ENCODE results near the gene SENP7. TPM values are rescaled to one million over a fixed set of nuclear protein-coding genes. Genes with fewer than 3 reads are reported as not detected.

Gene SENP7
- total RNA-seq, 1 experiment from 2014 or later: 7.9 TPM

DNA sequence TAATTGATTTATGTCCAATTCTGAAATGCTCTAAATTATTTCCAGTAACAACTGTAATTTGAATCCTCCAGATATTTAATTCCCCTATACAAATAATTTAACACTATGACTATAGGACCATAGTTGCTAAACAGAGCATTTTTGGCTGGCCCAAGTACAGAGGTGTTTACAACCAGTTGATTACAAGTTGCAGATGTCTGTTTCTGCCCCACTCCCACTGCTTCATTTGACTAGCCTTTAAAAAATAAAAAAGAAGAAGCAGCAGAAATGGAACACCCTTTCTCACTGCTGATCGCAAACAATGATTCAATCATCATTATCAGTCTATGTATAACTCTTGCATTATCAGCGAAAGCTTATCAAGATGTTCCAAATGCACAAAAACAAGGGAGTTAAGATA is 54.6 kb downstream of the SENP7 start:
- TF ChIP-seq CEBPB (IDR thresholded peaks at IDR 0.05; ENCODE audit: low read depth): no peak
- TF ChIP-seq JUND (IDR thresholded peaks at IDR 0.05): no peak
- no peak for TF ChIP-seq EZH2phosphoT487 (IDR thresholded peaks at IDR 0.05; ENCODE audit: borderline replicate concordance)
- TF ChIP-seq SRF (IDR thresholded peaks at IDR 0.05; ENCODE audit: low read depth): no peak
- no peak for TF ChIP-seq SP1 (IDR thresholded peaks at IDR 0.05; ENCODE audit: low read depth)
- TF ChIP-seq EGR1 (IDR thresholded peaks at IDR 0.05; ENCODE audit: low read depth): no peak
- TF ChIP-seq, protein P1, sequence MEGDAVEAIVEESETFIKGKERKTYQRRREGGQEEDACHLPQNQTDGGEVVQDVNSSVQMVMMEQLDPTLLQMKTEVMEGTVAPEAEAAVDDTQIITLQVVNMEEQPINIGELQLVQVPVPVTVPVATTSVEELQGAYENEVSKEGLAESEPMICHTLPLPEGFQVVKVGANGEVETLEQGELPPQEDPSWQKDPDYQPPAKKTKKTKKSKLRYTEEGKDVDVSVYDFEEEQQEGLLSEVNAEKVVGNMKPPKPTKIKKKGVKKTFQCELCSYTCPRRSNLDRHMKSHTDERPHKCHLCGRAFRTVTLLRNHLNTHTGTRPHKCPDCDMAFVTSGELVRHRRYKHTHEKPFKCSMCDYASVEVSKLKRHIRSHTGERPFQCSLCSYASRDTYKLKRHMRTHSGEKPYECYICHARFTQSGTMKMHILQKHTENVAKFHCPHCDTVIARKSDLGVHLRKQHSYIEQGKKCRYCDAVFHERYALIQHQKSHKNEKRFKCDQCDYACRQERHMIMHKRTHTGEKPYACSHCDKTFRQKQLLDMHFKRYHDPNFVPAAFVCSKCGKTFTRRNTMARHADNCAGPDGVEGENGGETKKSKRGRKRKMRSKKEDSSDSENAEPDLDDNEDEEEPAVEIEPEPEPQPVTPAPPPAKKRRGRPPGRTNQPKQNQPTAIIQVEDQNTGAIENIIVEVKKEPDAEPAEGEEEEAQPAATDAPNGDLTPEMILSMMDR (IDR thresholded peaks at IDR 0.05 in 2 of 3, conservative IDR thresholded peaks at IDR 0.05 in 1 of 3; ENCODE audit: borderline replicate concordance in 1 of 3, insufficient read depth in 1 of 3, low read depth in 2 of 3, low read length in 2 of 3): no peak
- H4K20me1 ChIP-seq (ENCODE audit: insufficient read depth): no peaks in the 10 kb centered on the region
- intact Hi-C loops (cut with micrococcal nuclease): no loop called here
- H3K4me1 ChIP-seq (ENCODE audit: control insufficient read depth in 1 of 2, insufficient read depth in 2 of 2, low read length in 2 of 2): no peaks in the 10 kb centered on the region
- no peak for DNase-seq (ENCODE audit: low read depth, low spot score)
- RAD21 ChIA-PET (ENCODE audit: low non-redundant PET in 1 of 2, low total read pairs in 2 of 2, uncharacterized antibody in 2 of 2, unreplicated experiment in 2 of 2): no interaction called here
- no peak overlapping the region for H2AFZ ChIP-seq (ENCODE audit: low read depth, low read length, poor library complexity, severe bottlenecking)
- H3K27me3 ChIP-seq (ENCODE audit: insufficient read depth, low read length): no peaks in the 10 kb centered on the region
- no peak overlapping the region for H3K27ac ChIP-seq (ENCODE audit: low read depth, low read length)
- CTCF ChIA-PET: no interaction called here
- H3K36me3 ChIP-seq (ENCODE audit: control insufficient read depth in 1 of 2, insufficient read depth in 2 of 2, low read length in 2 of 2): no peaks in the 10 kb centered on the region
- no peak overlapping the region for H3K4me3 ChIP-seq (replicated peaks in 1 of 2; ENCODE audit: low read depth in 1 of 2, low read length in 2 of 2)
- no peaks in the 10 kb centered on the region for H3K9me3 ChIP-seq (ENCODE audit: control insufficient read depth in 1 of 2, insufficient read depth in 1 of 2, low read depth in 1 of 2, low read length in 2 of 2)
- POLR2A ChIA-PET: no interaction called here
- BruUV-seq (replicated peaks): no TSS peak
- H3K9ac ChIP-seq (ENCODE audit: low read length): no peak overlapping the region
- no peaks in the 10 kb centered on the region; the same call in 1 of the 2 replicates for H3K79me2 ChIP-seq (ENCODE audit: insufficient read depth, low read length)
- ATAC-seq: no peak
- no peak overlapping the region for H3K4me2 ChIP-seq (ENCODE audit: low read length)
- H3K9me2 ChIP-seq (ENCODE audit: insufficient read depth): no peaks in the 10 kb centered on the region

DNA sequence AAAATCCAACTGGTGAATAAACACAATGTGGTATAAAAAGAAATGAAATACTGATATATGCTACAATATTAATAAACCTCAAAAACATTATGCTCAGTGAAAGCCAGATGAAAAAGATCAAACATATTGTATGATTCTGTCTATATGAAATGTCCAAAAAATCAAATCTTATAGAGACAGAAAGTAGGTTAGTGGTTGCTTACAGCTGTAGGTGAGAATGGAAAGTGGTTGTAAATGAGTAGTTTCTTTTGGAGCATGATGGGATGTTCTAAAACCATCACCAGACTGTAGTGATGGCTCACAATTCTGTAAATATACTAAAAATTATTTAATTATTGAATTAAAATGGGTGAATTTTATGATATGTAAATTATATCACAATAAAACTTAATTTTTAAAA is 58.4 kb downstream of the SENP7 start:
- Histone ChIP-seq H3K9me2 (ENCODE audit: insufficient read depth) (no peaks in the 10 kb centered on the region), H4K20me1 (ENCODE audit: insufficient read depth) (no peaks in the 10 kb centered on the region), H3K9me3 (ENCODE audit: control insufficient read depth in 1 of 2, insufficient read depth in 1 of 2, low read depth in 1 of 2, low read length in 2 of 2) (no peaks in the 10 kb centered on the region), H3K9ac (ENCODE audit: low read length) (no peak overlapping the region), H3K4me1 (ENCODE audit: control insufficient read depth in 1 of 2, insufficient read depth in 2 of 2, low read length in 2 of 2) (no peaks in the 10 kb centered on the region), H3K27me3 (ENCODE audit: insufficient read depth, low read length) (no peaks in the 10 kb centered on the region), H3K4me2 (ENCODE audit: low read length) (no peak overlapping the region), H3K36me3 (ENCODE audit: control insufficient read depth in 1 of 2, insufficient read depth in 2 of 2, low read length in 2 of 2) (no peaks in the 10 kb centered on the region), H3K4me3 (replicated peaks in 1 of 2; ENCODE audit: low read depth in 1 of 2, low read length in 2 of 2) (no peak overlapping the region), H2AFZ (ENCODE audit: low read depth, low read length, poor library complexity, severe bottlenecking) (no peak overlapping the region), H3K79me2 (ENCODE audit: insufficient read depth, low read length) (no peaks in the 10 kb centered on the region), H3K27ac (ENCODE audit: low read depth, low read length) (no peak overlapping the region)
- no TSS peak for BruUV-seq (replicated peaks)
- DNase-seq (ENCODE audit: low read depth, low spot score) (no peak), ATAC-seq (no peak)
- ChIA-PET CTCF (no interaction called here), RAD21 (ENCODE audit: low non-redundant PET in 1 of 2, low total read pairs in 2 of 2, uncharacterized antibody in 2 of 2, unreplicated experiment in 2 of 2) (no interaction called here), POLR2A (no interaction called here)
- TF ChIP-seq JUND (IDR thresholded peaks at IDR 0.05): no peak
- TF ChIP-seq SIN3A (IDR thresholded peaks at IDR 0.05; ENCODE audit: low read depth): no peak
- TF ChIP-seq, protein P2, sequence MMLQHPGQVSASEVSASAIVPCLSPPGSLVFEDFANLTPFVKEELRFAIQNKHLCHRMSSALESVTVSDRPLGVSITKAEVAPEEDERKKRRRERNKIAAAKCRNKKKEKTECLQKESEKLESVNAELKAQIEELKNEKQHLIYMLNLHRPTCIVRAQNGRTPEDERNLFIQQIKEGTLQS (IDR thresholded peaks at IDR 0.05): no peak
- TF ChIP-seq FOSL1 (IDR thresholded peaks at IDR 0.05; ENCODE audit: low read depth): no peak
- no peak for TF ChIP-seq RAD21 (IDR thresholded peaks at IDR 0.05; ENCODE audit: low read depth)
- no peak for TF ChIP-seq ZNF274 (IDR thresholded peaks at IDR 0.05; ENCODE audit: low read depth, low read length)
- no peak for TF ChIP-seq EZH2 (IDR thresholded peaks at IDR 0.05)
- TF ChIP-seq POLR2AphosphoS5 (IDR thresholded peaks at IDR 0.05; ENCODE audit: low read depth, low read length): no peak
- TF ChIP-seq SP1 (IDR thresholded peaks at IDR 0.05; ENCODE audit: low read depth): no peak
- intact Hi-C loops (cut with micrococcal nuclease): no loop called here
